ENCODE data around the gene MAG.

DNA sequence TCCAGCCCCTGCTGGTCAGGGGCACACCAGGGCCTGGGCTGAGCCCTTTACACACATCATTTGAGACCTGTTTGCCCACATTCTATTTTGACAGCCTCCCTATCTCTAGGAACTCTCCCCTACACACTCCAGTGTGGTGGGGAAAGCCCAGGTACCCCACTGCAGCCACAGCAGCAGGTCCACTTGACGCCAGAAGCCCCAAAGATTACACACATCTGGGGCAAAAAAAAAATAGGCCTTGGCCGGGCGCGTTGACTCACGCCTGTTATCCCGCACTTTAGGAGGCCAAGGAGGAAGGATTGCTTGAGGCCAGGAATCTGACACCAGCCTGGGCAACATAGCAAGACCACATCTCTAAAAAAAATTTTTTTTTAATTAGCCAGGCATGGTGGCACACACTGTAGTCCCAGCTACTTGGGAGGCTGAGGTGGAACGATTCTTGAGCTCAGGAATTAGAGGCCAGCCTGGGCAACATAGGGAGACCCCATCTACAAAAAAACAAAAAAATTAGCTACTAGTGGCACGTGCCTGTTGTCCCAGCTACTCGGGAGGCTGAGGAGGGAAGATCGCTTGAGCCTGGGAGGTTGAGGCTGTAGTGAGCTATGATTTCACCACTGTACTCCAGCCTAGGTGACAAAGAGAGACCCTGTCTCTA is 19.0 kb downstream of the MAG start:
- TF ChIP-seq EZH2 (IDR thresholded peaks at IDR 0.05) (no peak), POLR2AphosphoS5 (IDR thresholded peaks at IDR 0.05; ENCODE audit: borderline replicate concordance, low read depth, low read length) (no peak), FOXP2 (optimal IDR thresholded peaks at IDR 0.05; ENCODE audit: control extremely low read depth, extremely low read length, insufficient read depth) (no peak)

Measured in SK-N-MC (cell line).